Stimulated activated memory B cell treated with anti-CD40 and anti-IgM and Interleukin-4, amounts not matched to agents 10 μg/mL and 1 μg/mL and 100 μg/mL, for 72 hours (primary cell): ENCODE measurements around the gene ARID3B.
A peak's percentile ranks its signal among the peaks of the same experiment; 100 is the strongest.

ENCODE experiments used
- ATAC-seq: fragments of 150-1000 bp; cut with Tn5 transposase; 2 replicates; pipeline ENCODE4 v1.10.0; 2021
- H3K27ac Mint-ChIP-seq: one replicate; pipeline ENCODE4 v1.8.0; 2022; ENCODE audit warnings: mild to moderate bottlenecking, mixed read lengths
- H3K27me3 Mint-ChIP-seq: one replicate; pipeline ENCODE4 v1.8.0; 2022; ENCODE audit warnings: mixed read lengths
- H3K36me3 Mint-ChIP-seq: one replicate; pipeline ENCODE4 v1.8.0; 2022; ENCODE audit warnings: mixed read lengths
- H3K4me1 Mint-ChIP-seq: one replicate; pipeline ENCODE4 v1.8.0; 2022; ENCODE audit warnings: mixed read lengths
- H3K4me3 Mint-ChIP-seq: one replicate; pipeline ENCODE4 v1.8.0; 2022; ENCODE audit warnings: mild to moderate bottlenecking, moderate library complexity, mixed read lengths
- H3K9me3 Mint-ChIP-seq: one replicate; pipeline ENCODE4 v1.8.0; 2022; ENCODE audit warnings: mixed read lengths

ARID3B gene

DNA sequence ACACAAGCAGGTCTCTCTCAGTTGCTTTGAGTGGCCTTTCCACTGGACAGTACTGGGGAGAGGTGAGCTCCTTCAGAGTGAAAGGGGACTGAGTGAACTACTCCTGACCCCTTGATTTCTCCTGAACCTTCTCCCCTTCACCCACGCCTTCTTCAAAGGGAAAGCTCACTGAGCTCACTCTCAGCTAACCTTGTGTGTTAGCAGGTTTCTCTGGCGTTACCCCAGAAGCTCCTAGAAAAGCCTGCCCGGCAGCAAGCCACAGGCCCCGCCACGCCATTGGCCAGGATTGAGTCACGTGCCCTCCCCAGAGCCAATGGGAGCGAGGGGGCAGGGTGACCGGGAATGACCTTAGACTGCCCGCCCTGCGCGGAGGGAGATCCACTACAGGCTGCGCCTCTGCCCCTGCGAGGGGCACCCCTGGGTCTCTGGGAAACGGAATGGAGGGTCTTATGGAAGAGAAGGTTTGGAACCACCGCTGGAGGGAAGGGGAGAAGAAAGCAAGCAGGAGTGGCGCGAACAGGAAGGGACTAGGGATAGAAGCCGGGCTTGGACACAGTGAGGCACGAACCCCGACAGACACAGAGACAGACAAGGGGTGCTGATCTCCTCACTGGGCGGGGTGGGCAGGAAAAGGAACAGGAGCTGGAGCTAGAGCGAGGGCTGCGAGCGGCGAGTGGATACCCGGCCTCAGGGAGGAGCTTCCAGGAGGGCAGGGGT, 57.3 kb downstream of the ARID3B start:
- Mint-ChIP-seq H3K36me3 (peaks cover 25% of the 10 kb centered on the region), H3K9me3 (no peaks in the 10 kb centered on the region), H3K27ac (peak overlapping the region; percentile 87), H3K4me3 (peak overlapping the region; percentile 99), H3K4me1 (peaks cover 14% of the 10 kb centered on the region), H3K27me3 (no peaks in the 10 kb centered on the region)
- ATAC-seq: peak; percentile 97

- Mint-ChIP-seq H3K27ac (peak overlapping the region; percentile 87), H3K4me1 (peaks cover 14% of the 10 kb centered on the region), H3K9me3 (no peaks in the 10 kb centered on the region), H3K27me3 (no peaks in the 10 kb centered on the region), H3K4me3 (peak overlapping the region; percentile 99), H3K36me3 (peaks cover 20% of the 10 kb centered on the region)
- ATAC-seq: no peak
These were observed 58.1 kb downstream of the ARID3B start for GRCh38 chr15:74599156-74599555.

DNA sequence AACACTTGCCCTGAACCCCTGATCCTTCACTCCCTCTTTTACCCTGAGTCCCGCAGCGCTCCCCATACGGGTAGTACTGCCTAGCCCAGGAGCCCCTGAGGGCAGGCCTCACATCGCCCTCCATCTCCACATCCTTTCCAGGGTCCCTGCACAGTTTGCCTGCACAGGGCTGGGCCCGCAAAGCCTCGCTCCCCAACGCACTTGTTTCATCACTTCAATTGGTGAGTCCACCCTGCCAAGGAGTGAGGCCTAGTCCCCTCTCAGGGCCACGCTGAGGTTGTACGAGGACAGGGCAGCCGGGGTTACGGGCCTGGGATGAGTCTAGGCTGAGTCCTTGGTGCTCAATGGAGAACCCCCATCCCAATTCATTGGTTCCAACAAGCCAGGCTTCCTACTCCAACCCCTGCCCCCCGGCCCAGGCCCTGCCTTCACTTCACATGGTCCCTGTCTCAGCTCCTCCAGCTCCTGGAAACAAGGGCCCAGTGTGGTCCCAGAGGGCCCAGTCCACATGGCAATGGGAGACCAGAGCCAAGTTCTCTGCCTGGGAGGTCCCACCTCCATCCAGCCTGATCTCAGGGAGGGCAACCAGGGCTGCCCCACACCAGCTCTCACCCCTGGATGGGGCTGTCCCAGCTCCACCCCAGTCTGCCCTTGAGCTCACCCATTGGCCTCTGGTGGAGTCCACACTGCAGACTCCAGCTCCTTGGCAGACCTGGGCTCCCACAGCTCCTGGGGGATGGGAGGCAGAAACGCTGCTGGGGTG, 62.2 kb downstream of the ARID3B start:
- Mint-ChIP-seq H3K4me3 (no peak overlapping the region), H3K27me3 (no peaks in the 10 kb centered on the region), H3K27ac (no peak overlapping the region), H3K9me3 (no peaks in the 10 kb centered on the region), H3K36me3 (no peaks in the 10 kb centered on the region), H3K4me1 (peaks cover 10% of the 10 kb centered on the region)
- ATAC-seq: no peak

GRCh38 chr15:74603789-74604705, 63.0 kb downstream of the ARID3B start:
- H3K4me1 Mint-ChIP-seq: peaks cover 4% of the 10 kb centered on the region
- no peaks in the 10 kb centered on the region for H3K27me3 Mint-ChIP-seq
- no peaks in the 10 kb centered on the region for H3K36me3 Mint-ChIP-seq
- no peak overlapping the region for H3K4me3 Mint-ChIP-seq
- H3K9me3 Mint-ChIP-seq: no peaks in the 10 kb centered on the region
- no peak overlapping the region for H3K27ac Mint-ChIP-seq
- no peak for ATAC-seq

- H3K9me3 Mint-ChIP-seq: no peaks in the 10 kb centered on the region
- no peak overlapping the region for H3K4me3 Mint-ChIP-seq
- H3K36me3 Mint-ChIP-seq: no peaks in the 10 kb centered on the region
- H3K27me3 Mint-ChIP-seq: no peaks in the 10 kb centered on the region
- no peak for ATAC-seq
- no peaks in the 10 kb centered on the region for H3K4me1 Mint-ChIP-seq
- no peak overlapping the region for H3K27ac Mint-ChIP-seq
These were observed 64.2 kb downstream of the ARID3B start for GRCh38 chr15:74604983-74605794.

- Mint-ChIP-seq H3K27ac (no peak overlapping the region), H3K9me3 (no peaks in the 10 kb centered on the region), H3K4me3 (no peak overlapping the region), H3K36me3 (no peaks in the 10 kb centered on the region), H3K27me3 (no peaks in the 10 kb centered on the region), H3K4me1 (no peaks in the 10 kb centered on the region)
- ATAC-seq: no peak
These were observed 64.8 kb downstream of the ARID3B start for GRCh38 chr15:74605795-74606150.

DNA sequence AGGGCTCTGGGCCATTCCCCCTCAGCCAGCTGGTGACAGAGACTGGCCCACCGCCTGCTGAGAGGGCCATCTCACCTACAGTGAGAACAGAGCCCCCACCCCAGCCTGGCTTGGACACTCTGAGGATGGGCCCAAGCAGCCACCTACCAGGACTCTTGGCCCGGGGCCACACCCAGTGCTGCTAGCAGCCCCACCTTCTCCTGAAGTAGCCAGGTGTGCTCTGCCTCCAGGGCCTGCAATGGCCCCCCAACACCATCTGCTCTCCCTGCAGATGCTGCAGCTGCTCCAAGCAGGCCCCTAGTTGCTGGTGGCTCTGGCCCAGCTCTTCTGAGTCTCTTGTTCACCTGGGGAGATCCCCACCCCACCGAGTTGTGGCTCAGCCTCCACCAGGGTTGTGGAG, 67.8 kb downstream of the ARID3B start:
- H3K27me3 Mint-ChIP-seq: no peaks in the 10 kb centered on the region
- H3K36me3 Mint-ChIP-seq: no peaks in the 10 kb centered on the region
- no peak for ATAC-seq
- H3K4me1 Mint-ChIP-seq: no peaks in the 10 kb centered on the region
- H3K27ac Mint-ChIP-seq: no peak overlapping the region
- no peaks in the 10 kb centered on the region for H3K9me3 Mint-ChIP-seq
- no peak overlapping the region for H3K4me3 Mint-ChIP-seq

GRCh38 chr15:74609938-74610301, 68.9 kb downstream of the ARID3B start:
- ATAC-seq: no peak
- no peaks in the 10 kb centered on the region for H3K9me3 Mint-ChIP-seq
- H3K4me1 Mint-ChIP-seq: no peaks in the 10 kb centered on the region
- H3K4me3 Mint-ChIP-seq: no peak overlapping the region
- H3K27me3 Mint-ChIP-seq: no peaks in the 10 kb centered on the region
- no peak overlapping the region for H3K27ac Mint-ChIP-seq
- H3K36me3 Mint-ChIP-seq: no peaks in the 10 kb centered on the region

DNA sequence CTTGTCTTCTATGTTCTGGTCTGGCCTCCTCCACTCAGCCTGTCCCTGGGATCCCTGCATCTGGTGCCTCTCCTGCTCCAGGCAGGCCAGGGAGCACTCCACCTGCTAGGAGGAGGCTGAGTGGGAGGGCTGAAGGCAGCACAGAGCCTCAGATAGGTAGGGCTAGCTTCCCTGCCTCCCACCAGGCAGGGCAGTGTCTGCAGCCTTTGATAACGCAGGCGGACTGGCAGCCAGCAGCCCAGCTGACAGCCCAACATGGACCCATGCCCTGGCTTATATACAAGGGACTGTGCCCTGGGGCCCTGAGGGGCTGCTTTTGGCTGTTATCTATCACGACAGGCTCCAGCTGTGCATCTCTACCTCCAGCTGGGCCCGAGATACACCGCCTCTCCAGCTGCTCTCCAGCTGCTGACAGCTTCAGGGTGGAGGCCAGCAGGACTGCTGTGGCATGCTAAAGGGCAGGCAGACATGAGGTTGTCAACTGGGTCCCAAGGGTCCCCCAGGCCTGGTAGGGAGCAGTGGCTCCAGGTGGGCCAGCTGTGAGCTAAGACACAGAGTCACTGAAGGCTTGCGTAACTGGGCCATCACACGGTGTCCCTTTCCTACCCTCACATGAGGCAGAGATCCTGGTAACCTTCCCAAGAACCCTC, 69.4 kb downstream of the ARID3B start:
- Mint-ChIP-seq H3K9me3 (no peaks in the 10 kb centered on the region), H3K27me3 (no peaks in the 10 kb centered on the region), H3K27ac (no peak overlapping the region), H3K4me3 (no peak overlapping the region), H3K36me3 (no peaks in the 10 kb centered on the region), H3K4me1 (no peaks in the 10 kb centered on the region)
- ATAC-seq: no peak

DNA sequence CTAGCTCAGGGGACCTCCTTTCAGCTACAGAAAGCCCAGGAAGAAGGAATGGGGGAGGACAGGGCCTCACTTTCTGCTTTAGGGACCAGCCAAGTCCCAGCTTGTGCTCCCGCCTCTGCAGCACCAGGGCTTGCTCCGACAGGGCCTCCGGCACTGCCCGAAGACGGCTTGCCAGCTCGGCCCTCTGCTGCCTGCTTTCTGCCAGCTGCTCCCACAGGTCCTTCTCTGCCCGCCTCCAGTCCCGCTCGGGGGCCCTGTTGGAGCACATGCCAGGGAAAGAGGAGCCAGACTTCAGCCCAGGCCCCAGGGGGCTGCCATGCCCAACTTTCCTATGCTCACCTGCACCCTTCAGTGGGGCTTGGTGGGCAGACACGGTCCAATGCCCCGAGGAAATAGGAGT, 70.3 kb downstream of the ARID3B start:
- H3K27me3 Mint-ChIP-seq: no peaks in the 10 kb centered on the region
- H3K9me3 Mint-ChIP-seq: no peaks in the 10 kb centered on the region
- no peak overlapping the region for H3K4me3 Mint-ChIP-seq
- H3K27ac Mint-ChIP-seq: no peak overlapping the region
- H3K4me1 Mint-ChIP-seq: peaks cover 2% of the 10 kb centered on the region
- H3K36me3 Mint-ChIP-seq: no peaks in the 10 kb centered on the region
- no peak for ATAC-seq

DNA sequence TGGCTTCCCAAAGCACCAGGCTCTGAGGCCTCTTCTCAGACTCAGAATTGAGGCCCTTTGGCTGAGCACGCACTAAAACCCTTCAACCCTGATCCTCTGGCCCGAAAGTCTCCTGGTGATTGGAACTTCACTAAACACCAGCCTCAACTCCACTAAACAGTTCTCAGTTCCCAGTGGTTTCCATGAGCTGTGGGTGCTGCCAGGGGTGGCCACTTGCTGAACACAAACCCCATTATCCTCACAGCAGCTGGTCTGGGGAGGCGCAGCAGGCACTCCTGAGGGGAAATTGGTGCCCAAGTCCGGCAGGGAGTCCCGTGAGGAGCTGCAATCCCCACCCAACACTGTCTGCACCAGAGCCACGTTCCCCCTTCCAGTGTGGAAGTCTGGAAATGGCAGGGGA, 70.8 kb downstream of the ARID3B start:
- no peak for ATAC-seq
- Mint-ChIP-seq H3K9me3 (no peaks in the 10 kb centered on the region), H3K4me3 (no peak overlapping the region), H3K27me3 (no peaks in the 10 kb centered on the region), H3K4me1 (peaks cover 7% of the 10 kb centered on the region), H3K36me3 (no peaks in the 10 kb centered on the region), H3K27ac (no peak overlapping the region)

- no peaks in the 10 kb centered on the region for H3K27me3 Mint-ChIP-seq
- peak overlapping the region; percentile 13 for H3K4me3 Mint-ChIP-seq
- peaks cover 15% of the 10 kb centered on the region for H3K4me1 Mint-ChIP-seq
- H3K36me3 Mint-ChIP-seq: peaks cover 3% of the 10 kb centered on the region
- no peak for ATAC-seq
- no peaks in the 10 kb centered on the region for H3K9me3 Mint-ChIP-seq
- H3K27ac Mint-ChIP-seq: peak overlapping the region; percentile 98
These were observed 71.7 kb downstream of the ARID3B start for GRCh38 chr15:74612677-74613076.

DNA sequence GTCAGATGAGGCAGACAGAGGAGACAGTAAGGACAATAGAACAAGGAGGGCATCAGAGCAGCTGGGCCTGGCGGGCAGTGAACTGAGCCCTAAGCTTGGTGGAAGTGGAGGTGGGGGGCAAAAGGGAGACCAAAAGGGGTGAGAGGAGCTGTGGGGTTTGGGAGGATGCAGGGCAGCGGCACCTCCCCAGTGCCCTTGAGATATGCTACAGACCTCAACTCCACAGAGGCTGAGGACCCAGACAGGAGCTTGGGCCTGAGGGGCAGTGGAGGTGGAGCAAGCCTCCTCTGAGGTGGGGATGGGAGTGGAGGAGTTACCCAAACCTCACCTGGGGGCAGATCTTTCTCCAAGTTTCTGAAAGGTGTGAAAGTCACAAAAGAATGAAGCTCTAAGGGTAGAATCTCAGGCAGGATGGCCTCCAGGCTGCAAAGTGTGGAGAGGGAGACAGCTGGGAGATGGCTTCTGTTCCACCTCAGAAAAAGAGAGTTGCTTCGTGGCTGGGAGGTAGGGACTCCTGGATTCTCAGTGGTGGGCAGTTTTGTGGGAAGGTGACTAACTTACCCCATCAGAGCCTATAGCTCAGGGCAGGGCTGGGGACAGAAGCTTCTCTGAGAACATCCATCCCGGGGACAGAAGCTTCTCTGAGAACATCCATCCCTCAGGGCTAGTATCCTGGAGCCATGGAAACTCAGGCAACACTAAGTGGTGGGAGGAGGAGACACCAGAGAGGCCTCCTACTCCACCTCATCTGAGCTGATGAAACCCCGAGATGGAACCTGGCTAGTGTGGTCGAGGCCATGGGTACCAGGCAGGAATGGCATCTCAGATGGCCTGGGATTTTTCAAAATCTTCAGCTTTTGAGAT, 72.3 kb downstream of the ARID3B start:
- no peak for ATAC-seq
- Mint-ChIP-seq H3K4me1 (peaks cover 22% of the 10 kb centered on the region), H3K27me3 (no peaks in the 10 kb centered on the region), H3K4me3 (peak overlapping the region; percentile 90), H3K27ac (peak overlapping the region; percentile 98), H3K9me3 (no peaks in the 10 kb centered on the region), H3K36me3 (peaks cover 6% of the 10 kb centered on the region)
